Measurements from ENCODE around the gene RBFOX2.

- TF ChIP-seq CTCF (IDR thresholded peaks at IDR 0.05; ENCODE audit: extremely low read depth in 1 of 2, insufficient read depth in 1 of 2, low read depth in 1 of 2, low read length in 2 of 2) (no peak), POLR2A (IDR thresholded peaks at IDR 0.05; ENCODE audit: low read depth, low read length) (no peak), JUN (IDR thresholded peaks at IDR 0.05; ENCODE audit: borderline replicate concordance, insufficient read depth, insufficient read length, low read depth) (no peak), MAX (IDR thresholded peaks at IDR 0.05; ENCODE audit: insufficient read depth, insufficient read length) (no peak), EZH2 (IDR thresholded peaks at IDR 0.05; ENCODE audit: borderline replicate concordance, low read depth, low read length, severe bottlenecking) (no peak), POLR2AphosphoS5 (IDR thresholded peaks at IDR 0.05; ENCODE audit: insufficient read depth, low read depth, low read length) (no peak), MYC (IDR thresholded peaks at IDR 0.05; ENCODE audit: low read depth, low read length) (no peak), GATA2 (IDR thresholded peaks at IDR 0.05; ENCODE audit: insufficient read depth, insufficient read length, low read depth, low read length) (no peak)
Observed at GRCh38 chr22:35986088-35986487, 42.5 kb downstream of the RBFOX2 start.
